Adrenal gland (tissue), 12 donors: ENCODE data around the gene KCNJ18. TPM values are rescaled to one million over a fixed set of nuclear protein-coding genes. Genes with fewer than 3 reads are reported as not detected.
"Not testable (repeated sequence)": the region's sequence is repeated elsewhere in the genome, so short reads cannot be mapped to it uniquely, and the experiment has no call there.

Source experiments
- DNase-seq, 7 donors: peaks; one replicate each; pipeline ENCODE4 v3.0.0-alpha.2; 2019 to 2020
- H3K27ac ChIP-seq, 5 donors: fragments of 200-600 bp; sonication (generic) in 4 of 5; 1 replicate in 3 of 5; 2 replicates in 2 of 5; pipeline versions ENCODE4 v1.5.1 to v1.8.0; 2016 to 2020; ENCODE audit warnings: mild to moderate bottlenecking in 1 of 5
- H3K27me3 ChIP-seq: fragments of 200-600 bp; 2 replicates; pipeline ENCODE4 v1.8.0; 2021
- H3K36me3 ChIP-seq, 2 donors: fragments of 200-600 bp; replicated peaks in 1 of 2; 1 replicate in 1 of 2; 2 replicates in 1 of 2; pipeline versions ENCODE4 v1.5.1 to v1.8.0; 2018 to 2022
- H3K4me1 ChIP-seq, 2 donors: fragments of 200-600 bp; replicated peaks in 1 of 2; 1 replicate in 1 of 2; 2 replicates in 1 of 2; pipeline versions ENCODE4 v1.5.1 to v1.8.0; 2018 to 2021
- H3K4me3 ChIP-seq, 4 donors: fragments of 200-600 bp; sonication (generic) in 3 of 4; one replicate each; pipeline ENCODE4 v1.5.1; 2016 to 2018
- H3K9me3 ChIP-seq, 3 donors: fragments of 200-600 bp; sonication (generic) in 1 of 3; replicated peaks in 1 of 3; 1 replicate in 2 of 3; 2 replicates in 1 of 3; pipeline versions ENCODE4 v1.5.1 to v1.8.0; 2016 to 2021
- CTCF ChIP-seq, 6 experiments: fragments of 450-650 bp in 4 of 6; fragments of 200-600 bp in 2 of 6; sonication (generic) in 1 of 6; IDR thresholded peaks; 1 replicate in 5 of 6; 2 replicates in 1 of 6; pipeline versions ENCODE4 v1.5.1 to v1.8.0; 2016 to 2021; ENCODE audit warnings: antibody characterized with exemption in 6 of 6, mild to moderate bottlenecking in 2 of 6, moderate library complexity in 1 of 6
- WGBS, 4 donors: extraction: QIAGEN DNeasy Blood & Tissue Kit in 2 of 4; methylation state at CpG; one replicate each; pipeline versions ENCODE4 v1.1.5 to v1.1.7; 2013 to 2017; 5-methylcytosine and 5-hydroxymethylcytosine counted together
- intact Hi-C, 2 donors: fragments of 100-400 bp; cut with DNase I; formaldehyde crosslinking; loops; one replicate each; pipeline versions ENCODE4 v1.14.1 to v1.15.0; 2022 to 2023
- polyA plus RNA-seq, 3 donors: library from polyadenylated mRNA; stranded (reverse); fragments of 200-250 nt in 2 of 3; fragments of 350-450 nt in 1 of 3; fragmentation: Illumina TruSeq in 1 of 3; extraction: RNeasy Lipid Tissue Mini Kit (QIAGEN cat#74804) in 1 of 3; gene quantifications; one replicate each; pipeline ENCODE4 v1.2.3, GENCODE V29; 2013 to 2014
- total RNA-seq, 9 donors: library from RNA; depleted of rRNA in 4 of 9; stranded (reverse); fragments of >200 nt in 4 of 9; fragments of 120-200 nt in 1 of 9; fragmentation: NEBNext Ultra II Directional in 1 of 9; extraction: Animal tissue kit (Norgen Biotek cat#: 25700) in 1 of 9; gene quantifications; one replicate each; pipeline versions ENCODE4 v1.1.0 to v1.2.4, GENCODE V29; 2013 to 2023
- donor health status: healthy with polysubstance abuse.
- donor health status: Bipolar disorder and iron deficiency.
- donor health status: DM: yes; HTN: yes; CAD: no.
- donor health status: DM: no; HTN: no; CAD: no.
- donor health status: DM: no; HTN: no; CAD: no.
- donor health status: DM: yes; HTN: yes; CAD: no.

The KCNJ18 gene
- total and polyA plus RNA-seq, 12 donors = not detected

DNA sequence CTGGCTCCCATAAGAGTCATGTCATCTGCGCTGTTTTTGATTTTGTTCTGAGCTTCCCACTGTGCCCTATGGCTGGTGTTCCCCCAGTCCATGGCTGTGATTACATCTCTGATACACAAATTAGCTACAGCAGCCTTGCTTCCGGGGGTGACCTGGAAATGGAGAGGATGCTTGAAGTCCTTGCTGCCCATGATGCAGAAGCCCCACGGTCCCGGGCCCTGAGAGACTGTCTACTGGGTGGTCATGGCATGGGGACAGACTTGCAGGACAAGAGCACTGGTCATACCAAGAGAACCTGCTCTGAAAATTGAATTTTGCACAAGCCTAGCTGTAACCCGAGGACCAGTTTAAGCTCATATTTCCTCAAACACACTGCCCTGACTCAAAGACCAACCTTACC, 38.8 kb downstream of the KCNJ18 start:
- DNase-seq, H3K36me3 ChIP-seq, H3K27me3 ChIP-seq, H3K27ac ChIP-seq, H3K4me1 ChIP-seq, H3K9me3 ChIP-seq, intact Hi-C loops, H3K4me3 ChIP-seq: not testable (repeated sequence)
- 53 to 81% (median 77%) methylated on average over 5 of the region's 5 CpGs for WGBS, 4 donors

GRCh38 chr17:21733931-21734330, 41.6 kb downstream of the KCNJ18 start:
- H3K9me3 ChIP-seq, H3K4me1 ChIP-seq, H3K4me3 ChIP-seq, H3K27ac ChIP-seq, H3K36me3 ChIP-seq, DNase-seq, intact Hi-C loops, H3K27me3 ChIP-seq: not testable (repeated sequence)
- WGBS, 4 donors = 71 to 95% (median 85%) methylated on average over 3 of the region's 3 CpGs

DNA sequence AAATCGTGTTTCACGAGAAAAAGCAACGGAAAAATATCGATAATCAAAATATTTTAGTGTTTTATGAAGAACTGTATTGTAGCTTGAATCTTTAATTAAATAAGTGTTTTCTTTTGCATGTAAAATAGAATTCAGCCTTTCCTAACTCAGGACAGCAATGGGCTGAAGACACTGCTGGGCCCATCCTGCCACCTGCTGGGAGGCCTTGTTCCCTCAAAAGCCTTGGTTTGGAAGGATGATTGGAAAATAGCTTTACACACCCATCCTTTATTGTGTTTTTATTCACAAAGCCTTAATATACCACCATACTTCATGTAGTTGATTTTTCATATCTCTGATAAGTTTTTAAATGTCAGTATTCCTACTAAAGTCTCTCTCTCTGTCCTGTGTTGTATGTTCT, 43.5 kb downstream of the KCNJ18 start:
- H3K4me3 ChIP-seq, intact Hi-C loops, H3K4me1 ChIP-seq, H3K36me3 ChIP-seq, H3K9me3 ChIP-seq, DNase-seq, H3K27me3 ChIP-seq, H3K27ac ChIP-seq: not testable (repeated sequence)
- 86 to 91% (median 87%) methylated on average over 4 of the region's 4 CpGs for WGBS, 4 donors
- peak in 1 of 6 experiments; percentile 17 for TF ChIP-seq CTCF (IDR thresholded peaks at IDR 0.05)

DNA sequence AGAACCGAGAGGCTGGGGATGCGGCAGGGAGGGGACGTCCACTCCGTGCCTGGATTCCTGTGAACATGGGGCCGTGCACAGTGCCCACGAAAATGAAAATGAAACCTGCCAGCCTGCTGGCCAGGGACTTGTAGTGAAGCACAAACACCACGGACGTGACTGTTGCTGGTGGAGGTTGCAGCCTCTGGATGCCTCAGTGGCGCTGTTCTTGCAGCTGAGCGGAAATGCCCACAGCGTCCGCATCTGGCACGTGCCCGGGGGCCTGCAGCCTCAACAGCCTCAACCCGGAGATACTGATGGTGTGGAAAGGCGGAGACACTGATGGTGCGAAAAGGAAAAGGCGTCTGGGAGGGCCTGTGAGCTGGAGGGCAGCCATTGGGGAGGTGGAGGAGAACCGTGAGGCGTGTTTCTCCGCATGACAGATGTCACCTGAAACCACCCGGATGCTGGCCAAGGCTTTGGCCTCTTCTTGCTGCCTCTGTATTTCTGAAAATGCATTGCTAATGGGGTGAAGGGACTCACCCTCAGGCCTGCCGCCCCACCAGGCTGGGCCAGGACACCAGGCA, 44.8 kb downstream of the KCNJ18 start:
- WGBS, 4 donors = 72 to 84% (median 76%) methylated on average over 16 to 21 of the region's 23 CpGs
- H3K27me3 ChIP-seq = not testable (repeated sequence)

DNA sequence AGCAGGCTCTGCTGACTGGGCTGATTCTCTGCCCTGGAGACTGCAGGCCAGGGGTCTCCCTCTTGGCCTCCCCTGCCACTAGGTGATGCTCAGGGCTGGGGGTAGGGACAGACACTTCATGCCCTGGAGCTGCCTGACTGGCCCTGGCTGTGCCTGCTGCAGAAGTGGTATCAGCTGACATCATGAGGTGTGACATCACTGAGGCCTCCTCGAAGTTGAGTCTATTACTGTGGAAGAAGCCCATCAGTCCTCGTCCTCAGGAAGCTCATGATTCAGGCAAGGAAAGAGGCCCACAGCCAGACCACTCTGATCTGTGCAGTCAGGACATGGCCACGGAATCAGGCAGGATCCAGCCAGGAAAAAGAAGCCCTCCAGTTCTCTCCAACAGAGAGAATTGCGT, 45.9 kb downstream of the KCNJ18 start:
- H3K9me3 ChIP-seq, H3K4me1 ChIP-seq, H3K27me3 ChIP-seq, H3K36me3 ChIP-seq, intact Hi-C loops, DNase-seq, H3K27ac ChIP-seq, H3K4me3 ChIP-seq: not testable (repeated sequence)
- 49 to 63% (median 50%) methylated on average over 2 of the region's 4 CpGs; no CpG with 5 or more reads in 1 of the 4 donors for WGBS, 4 donors

More for the DNA sequence above, 44.8 kb downstream of the KCNJ18 start:
- H3K4me1 ChIP-seq, intact Hi-C loops, H3K36me3 ChIP-seq, H3K27ac ChIP-seq, DNase-seq, H3K4me3 ChIP-seq, H3K9me3 ChIP-seq: not testable (repeated sequence)

DNA sequence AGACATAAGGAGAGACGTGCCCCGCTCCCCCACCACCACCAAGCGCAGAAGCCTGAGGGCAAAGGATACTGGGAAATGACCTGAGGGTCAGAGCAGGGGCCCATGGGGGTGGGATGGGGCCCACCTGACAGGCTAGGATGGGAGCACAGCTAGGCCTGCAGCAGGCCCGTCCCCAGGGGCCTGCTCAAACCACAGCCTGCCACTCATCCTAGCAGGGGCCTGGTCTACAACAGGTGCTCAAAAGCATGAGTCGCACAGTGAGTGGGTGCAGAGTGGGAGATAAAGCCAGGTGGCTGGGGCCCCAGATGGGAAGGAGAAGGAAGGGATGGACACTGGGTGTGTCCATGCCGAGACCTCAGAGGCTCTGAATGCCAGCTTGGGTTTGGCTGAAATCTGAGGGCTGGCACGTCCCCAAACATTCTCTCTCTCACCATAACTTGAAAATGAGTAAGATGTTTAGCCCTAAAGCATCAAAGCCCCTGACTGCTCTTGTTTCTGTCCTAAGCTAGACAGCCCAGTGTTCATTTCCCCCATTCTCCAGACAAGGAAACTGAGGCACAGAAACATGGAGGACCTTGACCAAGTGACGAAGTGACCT, 46.7 kb downstream of the KCNJ18 start:
- H3K4me3 ChIP-seq, H3K4me1 ChIP-seq, DNase-seq, H3K27me3 ChIP-seq, intact Hi-C loops, H3K9me3 ChIP-seq, H3K27ac ChIP-seq, H3K36me3 ChIP-seq: not testable (repeated sequence)
- WGBS, 4 donors = 70 to 78% (median 76%) methylated on average over 3 to 4 of the region's 8 CpGs

DNA sequence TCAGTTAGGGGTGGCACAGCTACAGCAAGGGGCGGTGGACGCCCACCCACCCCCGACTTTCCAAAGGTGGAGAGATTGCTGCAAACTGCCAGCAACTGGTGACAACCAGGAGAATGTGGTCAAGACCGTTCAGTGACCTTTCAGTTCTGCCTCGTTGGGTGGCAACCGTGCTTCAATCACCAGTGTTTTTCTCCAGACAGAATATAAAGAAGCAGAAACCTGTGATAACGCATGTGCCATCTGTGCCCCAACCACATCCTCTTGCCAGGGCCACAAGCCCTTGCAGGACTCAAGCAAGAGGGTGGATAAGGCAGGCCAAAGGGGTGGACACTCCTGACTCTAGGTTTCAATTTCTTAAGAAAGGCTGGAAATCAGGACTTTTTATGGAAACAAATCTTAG, 47.2 kb downstream of the KCNJ18 start:
- H3K36me3 ChIP-seq, H3K27ac ChIP-seq, H3K27me3 ChIP-seq, DNase-seq, intact Hi-C loops, H3K4me1 ChIP-seq, H3K9me3 ChIP-seq, H3K4me3 ChIP-seq: not testable (repeated sequence)
- WGBS, 4 donors = 61 to 74% (median 71%) methylated on average over 3 to 4 of the region's 7 CpGs

DNA sequence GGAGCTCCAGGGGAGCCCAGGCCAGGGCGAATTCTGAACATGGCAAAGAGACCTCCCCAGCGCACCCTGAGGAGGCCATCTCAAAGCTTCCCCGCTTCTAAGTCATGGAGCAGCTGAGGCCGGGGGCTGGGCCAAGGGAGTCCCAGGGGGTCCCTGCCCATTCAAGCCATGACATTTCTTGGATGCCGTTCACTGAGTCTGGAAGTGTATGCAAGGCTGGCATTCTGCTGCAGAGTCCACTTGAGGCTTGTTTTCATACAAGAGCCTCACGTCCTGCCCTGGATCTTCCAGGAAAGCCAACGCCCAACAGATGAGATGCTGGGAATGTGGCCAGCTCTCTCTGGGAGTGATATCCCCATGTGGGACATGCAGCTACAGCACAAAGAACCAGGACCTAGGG, 48.5 kb downstream of the KCNJ18 start:
- H3K4me3 ChIP-seq, H3K9me3 ChIP-seq, H3K4me1 ChIP-seq, DNase-seq, H3K36me3 ChIP-seq, H3K27me3 ChIP-seq, intact Hi-C loops, H3K27ac ChIP-seq: not testable (repeated sequence)
- WGBS, 4 donors = 14 to 64% (median 57%) methylated on average over 2 to 7 of the region's 7 CpGs; no CpG with 5 or more reads in 1 of the 4 donors

GRCh38 chr17:21741520-21741919, 49.2 kb downstream of the KCNJ18 start:
- H3K4me1 ChIP-seq, H3K36me3 ChIP-seq, DNase-seq, H3K27ac ChIP-seq, H3K27me3 ChIP-seq, H3K4me3 ChIP-seq, intact Hi-C loops, H3K9me3 ChIP-seq: not testable (repeated sequence)
- WGBS, 4 donors = no CpG with 5 or more reads among the region's 6 CpGs
